ENCODE measurements around the gene PPM1K.

PPM1K gene

DNA sequence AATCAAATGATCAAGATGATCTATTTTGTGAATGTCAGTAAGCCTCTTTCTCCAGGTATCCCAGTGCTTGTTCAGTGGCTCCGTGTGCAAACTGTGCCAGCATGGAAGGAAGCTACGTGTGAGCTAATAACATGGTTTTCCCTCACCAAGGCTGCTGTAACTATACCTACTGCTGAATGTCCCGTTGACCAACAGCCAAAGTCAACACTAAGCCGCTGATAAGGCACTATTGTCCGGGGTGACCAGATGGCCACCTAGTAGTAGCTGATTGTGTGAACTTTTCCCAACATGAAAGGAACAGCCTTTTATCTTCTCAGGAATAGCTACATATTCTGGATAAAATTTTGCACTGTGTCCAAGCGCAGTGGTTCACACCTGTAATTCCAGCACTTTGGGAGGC is 68.0 kb downstream of the PPM1K start:
- DNase-seq = no peak

DNA sequence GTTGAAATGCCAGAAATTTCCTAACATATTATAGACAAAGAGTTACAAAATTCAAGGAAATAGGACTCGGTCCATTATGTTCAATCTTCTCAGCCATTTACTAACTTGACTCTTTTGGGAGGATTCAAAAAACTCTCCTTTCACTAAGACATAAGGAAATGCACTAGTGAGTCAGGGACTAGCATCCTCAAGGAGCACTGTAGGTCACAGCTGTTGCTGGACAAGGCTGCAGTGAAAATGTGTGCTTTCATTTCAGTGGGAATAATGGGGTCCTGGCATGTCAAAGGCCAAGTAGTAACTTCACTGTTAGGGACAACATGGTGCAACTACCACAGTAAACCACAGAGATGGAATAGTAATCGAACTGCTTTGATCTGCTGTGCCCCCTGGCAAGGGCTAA is 69.0 kb downstream of the PPM1K start:
- DNase-seq = no peak

DNA sequence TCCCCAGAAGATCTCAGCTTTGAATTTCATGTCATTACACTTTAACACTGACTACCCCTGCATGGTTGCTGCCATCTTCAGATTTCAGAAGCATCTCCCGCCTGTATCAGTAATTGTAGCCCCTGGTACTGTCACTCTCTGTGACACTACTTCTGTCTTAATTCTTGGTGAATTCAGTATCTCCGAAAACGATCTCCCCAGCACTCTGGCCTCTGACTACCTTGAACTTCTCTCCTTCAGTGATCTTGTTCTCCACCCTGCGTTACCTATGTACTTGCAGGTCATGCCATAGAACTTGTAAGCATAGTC is 72.2 kb downstream of the PPM1K start:
- no peak for DNase-seq

DNA sequence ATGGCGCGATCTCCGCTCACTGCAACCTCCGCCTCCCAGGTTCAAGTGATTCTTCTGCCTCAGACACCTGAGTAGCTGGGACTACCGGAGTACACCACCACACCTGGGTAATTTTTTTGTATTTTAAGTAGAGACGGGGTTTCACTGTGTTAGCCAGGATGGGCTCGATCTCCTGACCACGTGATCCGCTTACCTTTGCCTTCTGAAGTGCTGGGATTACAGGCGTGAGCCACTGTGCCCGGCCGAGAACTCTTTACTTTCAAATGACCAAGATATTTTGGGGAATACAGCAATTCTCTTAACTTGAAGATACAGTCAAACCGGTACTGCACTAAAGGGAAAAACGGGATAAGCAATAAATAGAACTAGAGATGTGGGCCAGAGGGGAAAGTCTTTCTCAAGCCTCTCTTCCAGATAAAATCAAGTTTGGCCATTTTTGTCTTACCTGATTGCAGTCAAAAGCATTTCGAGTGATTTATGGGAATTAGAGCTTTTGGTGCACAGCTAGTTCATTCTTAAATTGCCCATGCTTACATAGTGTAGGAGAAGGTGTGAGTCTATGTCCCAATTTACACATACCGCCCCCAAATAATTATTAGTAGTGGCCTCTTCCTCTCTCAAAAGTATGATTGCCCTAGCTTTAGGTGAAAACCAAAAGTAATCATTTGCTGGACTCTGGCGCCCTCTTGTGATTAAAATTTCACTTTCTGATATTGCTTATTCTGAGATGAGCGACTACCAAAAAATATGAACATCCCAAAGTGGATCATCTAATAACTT is 72.7 kb downstream of the PPM1K start:
- DNase-seq = no peak

DNA sequence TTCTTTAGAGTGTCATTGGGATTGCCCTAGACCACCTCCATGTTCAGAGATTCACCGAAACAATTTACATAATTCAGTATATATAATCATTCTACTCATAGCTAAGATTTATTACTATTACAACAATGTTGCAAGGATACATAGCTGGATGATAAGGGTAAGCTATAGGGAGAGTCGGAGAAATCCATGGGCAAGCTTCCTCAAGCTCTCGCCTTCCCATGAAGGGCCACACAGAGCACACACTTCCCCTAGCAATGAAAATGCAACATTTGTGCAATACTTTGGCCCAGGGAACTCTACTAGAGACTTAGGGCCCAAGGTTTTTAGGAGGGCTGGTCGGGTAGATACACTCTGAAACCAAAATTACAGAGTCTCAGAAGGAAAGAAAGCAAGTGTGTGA is 76.2 kb downstream of the PPM1K start:
- no peak for DNase-seq

All from activated CD8-positive, alpha-beta memory T cell treated with anti-CD3 and anti-CD28 coated beads for 24 hours (primary cell).